ENCODE results near the gene CXCL9.

- TF ChIP-seq CTCF (IDR thresholded peaks at IDR 0.05) (no peak), POLR2A (IDR thresholded peaks at IDR 0.05) (no peak)
These were observed 2.0 kb upstream of the CXCL9 start for GRCh38 chr4:76009311-76009710.

Data from heart left ventricle (tissue), 13 donors.